ENCODE results near the gene DCD.

DCD gene

GRCh38 chr12:54628186-54628846, 19.8 kb downstream of the DCD start:
- no peak overlapping the region for H3K4me3 ChIP-seq (ENCODE audit: low read depth, low read length)
- H3K79me2 ChIP-seq (ENCODE audit: control insufficient read depth, insufficient read depth, low read length, unreplicated experiment) = no peaks in the 10 kb centered on the region
- H3K36me3 ChIP-seq (ENCODE audit: insufficient read depth, low read length) = no peaks in the 10 kb centered on the region
- peaks cover 80% of the 10 kb centered on the region for H3K27me3 ChIP-seq (ENCODE audit: insufficient read depth, low read length)
- H3K27ac ChIP-seq (ENCODE audit: low read depth, low read length) = no peak overlapping the region
- H2AFZ ChIP-seq (ENCODE audit: low read length, unreplicated experiment) = no peak overlapping the region
- no peaks in the 10 kb centered on the region for H3K4me1 ChIP-seq (ENCODE audit: control insufficient read depth, insufficient read depth, low read length, unreplicated experiment)

GRCh38 chr12:54627304-54627703, 20.9 kb downstream of the DCD start:
- Histone ChIP-seq H3K36me3 (ENCODE audit: insufficient read depth, low read length) (no peaks in the 10 kb centered on the region), H3K79me2 (ENCODE audit: control insufficient read depth, insufficient read depth, low read length, unreplicated experiment) (no peaks in the 10 kb centered on the region), H3K4me1 (ENCODE audit: control insufficient read depth, insufficient read depth, low read length, unreplicated experiment) (no peaks in the 10 kb centered on the region), H3K27me3 (ENCODE audit: insufficient read depth, low read length) (peaks cover 82% of the 10 kb centered on the region), H2AFZ (ENCODE audit: low read length, unreplicated experiment) (no peak overlapping the region), H3K4me3 (ENCODE audit: low read depth, low read length) (no peak overlapping the region), H3K27ac (ENCODE audit: low read depth, low read length) (no peak overlapping the region)

- no peak overlapping the region for H3K4me3 ChIP-seq (ENCODE audit: low read depth, low read length)
- H3K79me2 ChIP-seq (ENCODE audit: control insufficient read depth, insufficient read depth, low read length, unreplicated experiment) = no peaks in the 10 kb centered on the region
- no peaks in the 10 kb centered on the region for H3K36me3 ChIP-seq (ENCODE audit: insufficient read depth, low read length)
- peaks cover 89% of the 10 kb centered on the region for H3K27me3 ChIP-seq (ENCODE audit: insufficient read depth, low read length)
- H3K4me1 ChIP-seq (ENCODE audit: control insufficient read depth, insufficient read depth, low read length, unreplicated experiment) = no peaks in the 10 kb centered on the region
- H2AFZ ChIP-seq (ENCODE audit: low read length, unreplicated experiment) = no peak overlapping the region
- no peak overlapping the region for H3K27ac ChIP-seq (ENCODE audit: low read depth, low read length)
Observed at GRCh38 chr12:54625598-54625997, 22.6 kb downstream of the DCD start.

- H3K27ac ChIP-seq (ENCODE audit: low read depth, low read length) = no peak overlapping the region
- H3K79me2 ChIP-seq (ENCODE audit: control insufficient read depth, insufficient read depth, low read length, unreplicated experiment) = no peaks in the 10 kb centered on the region
- no peak overlapping the region for H2AFZ ChIP-seq (ENCODE audit: low read length, unreplicated experiment)
- no peaks in the 10 kb centered on the region for H3K36me3 ChIP-seq (ENCODE audit: insufficient read depth, low read length)
- H3K4me1 ChIP-seq (ENCODE audit: control insufficient read depth, insufficient read depth, low read length, unreplicated experiment) = no peaks in the 10 kb centered on the region
- peaks cover 81% of the 10 kb centered on the region for H3K27me3 ChIP-seq (ENCODE audit: insufficient read depth, low read length)
- H3K4me3 ChIP-seq (ENCODE audit: low read depth, low read length) = no peak overlapping the region
Observed at GRCh38 chr12:54624315-54625279, 23.6 kb downstream of the DCD start.

GRCh38 chr12:54622463-54623183, 25.5 kb downstream of the DCD start:
- no peak overlapping the region for H3K4me3 ChIP-seq (ENCODE audit: low read depth, low read length)
- no peak overlapping the region for H2AFZ ChIP-seq (ENCODE audit: low read length, unreplicated experiment)
- H3K27ac ChIP-seq (ENCODE audit: low read depth, low read length) = no peak overlapping the region
- no peaks in the 10 kb centered on the region for H3K79me2 ChIP-seq (ENCODE audit: control insufficient read depth, insufficient read depth, low read length, unreplicated experiment)
- H3K36me3 ChIP-seq (ENCODE audit: insufficient read depth, low read length) = no peaks in the 10 kb centered on the region
- H3K27me3 ChIP-seq (ENCODE audit: insufficient read depth, low read length) = peaks cover 79% of the 10 kb centered on the region
- no peaks in the 10 kb centered on the region for H3K4me1 ChIP-seq (ENCODE audit: control insufficient read depth, insufficient read depth, low read length, unreplicated experiment)

GRCh38 chr12:54616933-54617680, 31.1 kb downstream of the DCD start:
- Histone ChIP-seq H3K36me3 (ENCODE audit: insufficient read depth, low read length) (no peaks in the 10 kb centered on the region), H3K27me3 (ENCODE audit: insufficient read depth, low read length) (peaks cover 86% of the 10 kb centered on the region)

GRCh38 chr12:54612225-54612750, 35.9 kb downstream of the DCD start:
- no peaks in the 10 kb centered on the region for H3K36me3 ChIP-seq (ENCODE audit: insufficient read depth, low read length)
- H3K79me2 ChIP-seq (ENCODE audit: control insufficient read depth, insufficient read depth, low read length, unreplicated experiment) = no peaks in the 10 kb centered on the region
- no peak overlapping the region for H3K27ac ChIP-seq (ENCODE audit: low read depth, low read length)
- H3K4me3 ChIP-seq (ENCODE audit: low read depth, low read length) = no peak overlapping the region
- H3K4me1 ChIP-seq (ENCODE audit: control insufficient read depth, insufficient read depth, low read length, unreplicated experiment) = no peaks in the 10 kb centered on the region
- H2AFZ ChIP-seq (ENCODE audit: low read length, unreplicated experiment) = no peak overlapping the region
- H3K27me3 ChIP-seq (ENCODE audit: insufficient read depth, low read length) = peaks cover 100% of the 10 kb centered on the region

More at GRCh38 chr12:54616933-54617680, 31.1 kb downstream of the DCD start:
- Histone ChIP-seq H3K79me2 (ENCODE audit: control insufficient read depth, insufficient read depth, low read length, unreplicated experiment) (no peaks in the 10 kb centered on the region), H3K4me3 (ENCODE audit: low read depth, low read length) (no peak overlapping the region), H3K4me1 (ENCODE audit: control insufficient read depth, insufficient read depth, low read length, unreplicated experiment) (no peaks in the 10 kb centered on the region), H2AFZ (ENCODE audit: low read length, unreplicated experiment) (no peak overlapping the region), H3K27ac (ENCODE audit: low read depth, low read length) (no peak overlapping the region)

- Histone ChIP-seq H3K27me3 (ENCODE audit: insufficient read depth, low read length) (peaks cover 100% of the 10 kb centered on the region), H2AFZ (ENCODE audit: low read length, unreplicated experiment) (no peak overlapping the region)
Observed at GRCh38 chr12:54611715-54612149, 36.4 kb downstream of the DCD start.

GRCh38 chr12:54608769-54609168, 39.4 kb downstream of the DCD start:
- Histone ChIP-seq H3K27ac (ENCODE audit: low read depth, low read length) (no peak overlapping the region), H3K4me3 (ENCODE audit: low read depth, low read length) (no peak overlapping the region), H3K79me2 (ENCODE audit: control insufficient read depth, insufficient read depth, low read length, unreplicated experiment) (no peaks in the 10 kb centered on the region), H3K27me3 (ENCODE audit: insufficient read depth, low read length) (peaks cover 79% of the 10 kb centered on the region), H2AFZ (ENCODE audit: low read length, unreplicated experiment) (no peak overlapping the region), H3K4me1 (ENCODE audit: control insufficient read depth, insufficient read depth, low read length, unreplicated experiment) (no peaks in the 10 kb centered on the region), H3K36me3 (ENCODE audit: insufficient read depth, low read length) (no peaks in the 10 kb centered on the region)

More at GRCh38 chr12:54611715-54612149, 36.4 kb downstream of the DCD start:
- Histone ChIP-seq H3K4me3 (ENCODE audit: low read depth, low read length) (no peak overlapping the region), H3K79me2 (ENCODE audit: control insufficient read depth, insufficient read depth, low read length, unreplicated experiment) (no peaks in the 10 kb centered on the region), H3K36me3 (ENCODE audit: insufficient read depth, low read length) (no peaks in the 10 kb centered on the region), H3K27ac (ENCODE audit: low read depth, low read length) (no peak overlapping the region), H3K4me1 (ENCODE audit: control insufficient read depth, insufficient read depth, low read length, unreplicated experiment) (no peaks in the 10 kb centered on the region)

- no peaks in the 10 kb centered on the region for H3K79me2 ChIP-seq (ENCODE audit: control insufficient read depth, insufficient read depth, low read length, unreplicated experiment)
- H3K27ac ChIP-seq (ENCODE audit: low read depth, low read length) = no peak overlapping the region
- H2AFZ ChIP-seq (ENCODE audit: low read length, unreplicated experiment) = no peak overlapping the region
- H3K27me3 ChIP-seq (ENCODE audit: insufficient read depth, low read length) = peaks cover 72% of the 10 kb centered on the region
- no peak overlapping the region for H3K4me3 ChIP-seq (ENCODE audit: low read depth, low read length)
- H3K4me1 ChIP-seq (ENCODE audit: control insufficient read depth, insufficient read depth, low read length, unreplicated experiment) = no peaks in the 10 kb centered on the region
- no peaks in the 10 kb centered on the region for H3K36me3 ChIP-seq (ENCODE audit: insufficient read depth, low read length)
Observed at GRCh38 chr12:54608156-54608555, 40.0 kb downstream of the DCD start.
